Stimulated activated CD4-positive, alpha-beta T cell treated with anti-CD3 and anti-CD28 coated beads, Interleukin-2, amount 100 ng/mL, for 24 hours (primary cell): Measurements from ENCODE around the gene SPDYE4.
"Not testable (repeated sequence)": the region's sequence is repeated elsewhere in the genome, so short reads cannot be mapped to it uniquely, and the experiment has no call there.

Experiments
- DNase-seq, 2 donors: peaks; one replicate each; pipeline ENCODE4 v3.0.0-alpha.2; 2020

The SPDYE4 gene, protein sequence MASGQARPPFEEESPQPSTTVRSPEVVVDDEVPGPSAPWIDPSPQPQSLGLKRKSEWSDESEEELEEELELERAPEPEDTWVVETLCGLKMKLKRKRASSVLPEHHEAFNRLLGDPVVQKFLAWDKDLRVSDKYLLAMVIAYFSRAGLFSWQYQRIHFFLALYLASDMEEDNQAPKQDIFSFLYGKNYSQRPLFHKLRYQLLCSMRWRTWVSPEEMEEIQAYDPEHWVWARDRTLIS

DNA sequence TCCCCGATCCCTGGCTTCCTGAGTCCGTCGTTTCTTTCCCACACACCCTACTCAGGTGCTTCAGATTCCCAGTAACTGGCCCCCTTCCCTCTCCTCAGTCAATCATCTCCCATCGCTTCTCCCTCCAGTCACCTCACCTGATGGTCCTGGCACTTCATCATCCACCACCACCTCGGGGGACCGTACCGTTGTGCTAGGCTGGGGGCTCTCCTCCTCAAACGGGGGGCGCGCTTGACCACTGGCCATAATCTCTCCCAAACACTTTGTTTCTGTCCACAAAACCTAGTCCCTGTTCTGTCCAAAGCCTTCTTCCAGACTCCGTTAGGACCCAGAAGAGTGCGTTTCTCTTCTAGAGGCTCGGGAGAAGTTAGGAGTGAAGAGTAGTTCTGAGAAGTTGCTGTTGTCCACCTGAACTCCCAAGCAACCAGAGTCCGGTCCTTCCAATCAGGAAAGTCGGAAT lies at the start of gene SPDYE4:
TSS of gene SPDYE4 (minus strand) at position 410 of the 460 bp plus-strand sequence. CDS start at position 246, 164 bp downstream.
- no peak for DNase-seq

DNA sequence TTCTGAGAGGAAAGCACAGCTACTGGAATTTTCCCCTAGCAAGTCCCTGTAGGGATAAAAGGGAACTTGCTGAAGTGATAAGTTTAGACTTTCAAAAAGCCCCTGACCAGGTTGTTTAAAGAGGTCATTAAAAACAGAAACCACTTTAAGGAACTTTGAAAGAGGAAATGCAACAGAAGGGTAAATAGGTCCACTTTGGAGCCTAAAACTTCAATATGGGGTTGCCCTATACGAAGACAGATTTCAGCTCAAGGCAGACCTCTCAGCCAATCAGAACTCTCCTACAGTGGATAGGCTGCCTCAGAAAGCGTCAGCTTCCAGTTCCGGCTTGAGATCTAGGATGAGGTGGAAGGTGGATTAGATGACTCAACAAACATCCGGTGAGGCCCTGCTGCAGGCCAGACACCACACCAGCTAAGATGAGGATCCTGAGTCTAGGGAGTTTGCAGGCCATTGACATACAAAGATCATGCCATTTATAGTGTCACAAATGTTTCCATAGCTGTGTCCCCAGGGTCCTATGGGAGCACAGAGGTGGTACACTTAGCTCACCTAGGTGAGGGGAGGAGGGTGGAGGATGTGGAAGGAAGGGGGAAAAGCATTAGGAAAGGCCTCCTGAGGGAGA lies 48.7 kb upstream of the SPDYE4 start:
- no peak for DNase-seq

DNA sequence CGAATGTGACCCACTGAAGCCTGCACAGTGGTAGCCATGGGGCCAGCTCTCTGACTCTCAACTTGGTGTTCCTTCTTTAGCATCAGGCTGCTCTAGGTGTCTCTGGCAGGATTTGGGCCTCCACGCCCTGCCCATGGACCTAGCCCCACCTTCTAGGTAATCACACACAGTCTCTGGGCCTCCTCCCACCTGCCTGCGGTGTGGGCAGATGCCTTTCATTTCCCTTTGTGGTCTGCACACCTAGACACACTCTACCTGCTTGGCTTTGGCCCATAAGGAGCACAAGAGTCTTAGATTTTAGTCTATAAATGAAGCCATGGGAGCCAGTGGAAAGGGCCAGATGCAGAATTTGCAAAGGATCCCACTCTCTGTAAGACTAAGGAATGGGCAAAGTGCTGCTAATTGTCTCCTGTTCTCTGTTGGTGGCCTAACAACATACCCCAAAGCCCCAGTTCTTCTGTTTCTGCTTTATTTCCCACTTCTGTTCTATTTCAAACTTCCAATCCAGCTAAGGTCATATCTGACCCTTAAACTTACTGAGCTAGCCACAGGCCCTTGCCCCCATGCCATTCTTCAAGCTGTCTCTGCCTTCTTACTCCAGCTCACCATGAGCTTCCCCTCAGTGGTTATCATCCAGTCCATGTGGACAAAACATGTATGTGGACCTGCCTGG lies 48.0 kb upstream of the SPDYE4 start:
- no peak for DNase-seq

DNA sequence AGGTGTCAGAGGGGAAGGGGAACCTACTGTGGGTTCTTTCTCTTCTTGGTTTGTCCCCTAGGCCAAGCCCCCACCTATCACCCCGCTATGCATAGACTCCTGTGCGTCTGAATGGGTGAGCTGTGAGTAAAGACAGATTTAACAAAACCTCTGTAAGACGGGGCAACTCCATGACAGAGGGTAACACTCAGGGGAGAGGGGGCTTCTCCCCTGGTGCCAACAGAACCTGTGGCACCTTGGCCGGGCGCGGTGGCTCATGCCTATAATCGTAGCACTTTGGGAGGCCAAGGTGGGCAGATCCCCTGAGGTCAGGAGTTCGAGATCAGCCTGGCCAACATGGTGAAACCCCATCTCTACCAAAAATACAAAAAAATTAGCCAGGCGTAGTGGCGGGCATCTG lies 47.0 kb upstream of the SPDYE4 start:
- not testable (repeated sequence) for DNase-seq

DNA sequence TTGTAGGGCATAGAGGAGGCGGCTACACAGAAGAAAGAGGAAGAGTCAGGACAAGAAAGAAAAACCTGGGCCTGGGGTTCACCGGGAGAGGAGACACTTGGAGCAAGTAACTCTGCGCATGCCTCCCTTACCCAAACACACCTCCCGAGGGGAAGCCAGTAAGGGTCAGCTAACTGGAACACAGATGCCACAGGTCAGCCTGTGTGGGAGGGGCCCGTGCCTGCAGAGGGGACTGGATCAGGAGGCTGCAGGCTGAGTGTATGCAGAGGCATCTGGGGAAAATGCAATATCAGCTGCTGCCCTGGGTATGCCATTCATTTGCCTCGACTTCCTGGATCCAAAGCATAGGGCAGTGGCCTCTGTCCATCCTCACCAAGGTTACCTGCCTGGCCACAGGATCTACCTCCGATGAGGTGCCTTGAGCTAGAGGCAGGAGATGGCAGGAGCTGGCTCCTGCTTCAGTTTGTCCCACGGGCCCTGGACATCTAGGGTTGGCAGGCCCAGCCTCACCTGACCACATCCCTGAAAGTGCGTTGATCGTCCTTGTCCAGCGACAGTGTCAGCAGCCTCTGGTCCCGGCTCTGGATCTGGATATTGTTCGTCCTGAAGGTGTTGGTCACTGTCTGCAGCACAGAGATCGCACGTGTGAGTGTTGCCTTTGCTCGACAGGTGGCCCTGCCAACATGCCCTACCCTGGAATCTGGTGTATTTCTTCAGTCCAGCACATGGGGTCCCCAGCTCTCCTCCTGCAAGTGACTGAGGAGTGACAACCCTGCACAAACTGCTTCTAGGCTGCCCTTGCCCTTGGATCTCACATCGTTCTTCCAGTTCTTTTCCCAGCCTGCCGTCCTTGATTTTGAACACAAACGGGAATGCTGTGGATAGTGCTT lies 45.4 kb upstream of the SPDYE4 start:
- DNase-seq, result no peak

DNA sequence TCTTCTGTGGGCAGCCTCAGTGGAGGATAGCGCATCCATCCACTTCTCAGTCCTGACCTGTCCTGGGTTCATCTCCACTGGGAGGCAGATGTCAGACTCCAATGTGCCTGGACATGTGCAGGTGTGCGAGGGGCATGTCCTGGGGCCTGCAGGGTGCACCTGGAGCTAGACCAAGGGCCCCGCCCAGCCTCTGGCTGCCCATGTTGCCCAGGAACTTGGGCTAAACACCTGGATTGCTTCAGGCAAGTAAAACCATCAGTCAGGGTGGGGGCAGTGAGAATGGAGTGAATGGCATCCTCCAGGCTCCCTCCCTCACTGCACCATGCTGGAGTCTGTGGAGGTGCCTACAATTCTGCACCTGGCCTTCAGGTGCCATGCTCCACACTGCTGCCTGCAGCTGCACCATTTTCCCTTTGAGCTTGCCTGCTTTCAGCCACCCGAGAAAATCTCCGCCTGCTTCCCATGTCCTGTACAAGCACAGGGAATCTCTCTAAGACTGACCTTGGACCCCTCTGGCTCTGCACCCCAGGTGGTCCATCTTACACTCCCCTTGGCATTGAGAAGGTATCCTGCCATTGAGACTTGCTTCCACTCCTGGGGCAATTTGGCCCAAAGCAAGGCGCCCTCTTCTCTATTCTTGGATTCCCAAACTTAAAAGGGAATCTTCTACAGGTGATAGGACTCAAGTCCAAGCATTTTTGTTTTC lies 42.9 kb upstream of the SPDYE4 start:
- DNase-seq, result no peak

DNA sequence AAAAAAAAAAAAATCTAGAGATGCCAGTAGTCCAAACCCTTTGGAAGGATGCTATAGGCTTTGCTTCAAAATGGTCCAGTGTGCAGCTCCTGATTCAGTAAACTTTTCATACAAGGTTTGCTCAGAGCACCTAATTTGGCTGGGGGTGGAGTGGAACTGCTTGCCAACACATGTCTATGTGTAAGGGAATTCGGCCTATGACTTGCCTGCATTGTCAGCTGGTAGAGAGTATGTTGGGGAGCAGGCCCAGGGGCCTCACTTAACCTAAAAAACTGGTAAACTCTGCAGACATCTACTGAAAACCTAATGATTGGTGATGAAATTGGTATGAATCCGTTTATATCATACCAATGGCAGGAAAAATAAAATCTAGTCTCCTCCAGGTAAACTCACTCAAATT lies 42.3 kb upstream of the SPDYE4 start:
- DNase-seq, result no peak

DNA sequence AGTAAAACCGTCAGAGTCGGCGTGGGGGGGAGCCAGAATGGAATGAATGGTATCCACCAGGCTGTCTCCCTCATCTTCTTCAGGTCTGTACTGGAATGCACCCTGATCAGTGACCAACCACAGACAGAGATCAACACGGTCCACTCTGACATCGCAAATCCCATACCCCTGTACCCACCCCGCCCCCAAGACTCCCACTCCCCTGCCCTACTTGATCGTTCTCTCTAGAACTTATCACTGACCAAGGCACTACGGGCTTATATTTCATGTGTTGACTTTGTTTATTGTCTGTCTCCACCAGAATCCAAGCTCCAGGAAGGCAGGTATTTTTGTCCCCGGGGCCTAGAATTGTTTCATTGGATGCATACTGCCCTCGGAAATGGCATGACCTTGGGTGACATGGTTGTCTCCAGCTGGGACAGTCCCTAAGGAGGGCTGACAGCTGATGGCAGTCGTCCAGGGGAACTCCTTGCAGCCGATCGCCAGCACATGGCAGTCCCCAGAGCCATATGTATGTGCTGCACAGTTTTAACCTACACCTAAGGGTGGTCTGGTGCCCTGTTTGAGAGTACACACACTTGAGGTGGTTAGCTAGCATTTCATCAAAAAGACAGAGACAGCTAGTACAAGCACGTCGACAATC lies 41.3 kb upstream of the SPDYE4 start:
- DNase-seq, result no peak

DNA sequence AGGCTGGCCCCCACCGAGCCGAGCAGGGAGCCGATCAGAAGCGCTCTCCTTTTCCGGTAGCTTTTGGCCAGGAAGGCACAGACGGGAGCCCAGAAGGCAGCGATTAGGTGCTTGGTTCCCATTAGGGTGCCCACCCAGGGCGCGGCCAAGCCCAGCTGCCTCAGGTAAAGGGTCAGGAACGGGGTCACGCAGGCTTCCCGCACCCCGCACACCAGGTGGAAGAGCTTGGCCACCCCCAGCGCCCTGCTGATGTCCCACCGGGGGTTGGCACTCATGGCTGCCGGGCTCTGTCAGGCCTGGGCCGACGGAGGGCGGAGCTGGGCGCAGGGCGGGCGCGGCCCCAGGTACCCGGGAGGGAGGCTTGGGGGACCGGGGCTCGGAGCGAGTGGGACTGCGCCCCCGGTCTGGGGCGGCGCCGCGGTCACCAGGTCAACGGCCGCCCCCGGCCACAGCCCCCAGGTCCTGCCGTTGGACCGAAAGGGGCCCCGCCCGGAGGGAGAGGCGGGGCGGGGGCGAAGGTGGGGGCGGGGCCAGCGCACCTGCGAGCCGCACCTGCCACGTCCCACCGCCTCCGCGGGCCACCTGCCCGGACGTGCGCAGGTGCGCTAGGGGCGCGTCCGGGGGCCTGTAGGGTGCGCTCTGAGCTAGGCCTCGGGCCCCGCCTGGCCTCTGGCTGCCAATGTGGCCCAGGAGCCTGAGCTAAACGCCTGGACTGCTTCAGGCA lies 40.7 kb upstream of the SPDYE4 start, which contains the start of gene MFSD6L:
TSS of gene MFSD6L (minus strand) at position 520 of the 724 bp plus-strand sequence. CDS start at position 275, 245 bp downstream.
- no peak for DNase-seq

DNA sequence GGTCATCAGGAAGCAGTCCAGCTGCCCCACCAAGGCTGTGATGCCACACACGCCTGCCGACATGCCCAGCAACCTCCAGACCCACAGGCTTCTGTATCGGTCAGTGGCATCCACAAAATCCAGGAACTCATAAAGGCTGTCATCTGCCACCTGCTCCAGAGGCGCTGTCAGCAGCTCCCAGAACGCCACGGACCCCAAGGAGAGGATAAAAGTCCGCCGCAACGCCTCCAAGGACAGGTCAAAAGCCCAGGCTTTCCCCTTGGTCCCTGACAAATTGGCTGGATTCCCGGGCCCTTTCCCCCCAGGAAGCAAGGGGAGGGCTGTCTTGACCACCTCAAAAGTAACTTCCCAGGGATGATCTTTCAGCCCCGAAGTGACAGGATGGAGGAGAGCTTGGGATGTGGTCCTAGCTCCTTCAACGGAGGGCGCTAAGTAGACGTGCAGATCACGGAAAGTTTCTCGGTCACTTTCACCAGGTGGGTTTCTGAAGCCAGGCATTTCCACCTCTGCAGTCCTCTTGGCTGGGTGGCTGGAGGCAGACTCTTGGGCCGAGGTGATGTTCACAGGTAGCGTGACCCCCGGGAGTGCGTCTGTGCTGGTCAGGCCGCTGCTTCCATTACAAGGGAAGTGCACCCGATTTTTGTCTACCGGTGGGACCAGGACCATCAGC lies 40.0 kb upstream of the SPDYE4 start:
- no peak for DNase-seq

DNA sequence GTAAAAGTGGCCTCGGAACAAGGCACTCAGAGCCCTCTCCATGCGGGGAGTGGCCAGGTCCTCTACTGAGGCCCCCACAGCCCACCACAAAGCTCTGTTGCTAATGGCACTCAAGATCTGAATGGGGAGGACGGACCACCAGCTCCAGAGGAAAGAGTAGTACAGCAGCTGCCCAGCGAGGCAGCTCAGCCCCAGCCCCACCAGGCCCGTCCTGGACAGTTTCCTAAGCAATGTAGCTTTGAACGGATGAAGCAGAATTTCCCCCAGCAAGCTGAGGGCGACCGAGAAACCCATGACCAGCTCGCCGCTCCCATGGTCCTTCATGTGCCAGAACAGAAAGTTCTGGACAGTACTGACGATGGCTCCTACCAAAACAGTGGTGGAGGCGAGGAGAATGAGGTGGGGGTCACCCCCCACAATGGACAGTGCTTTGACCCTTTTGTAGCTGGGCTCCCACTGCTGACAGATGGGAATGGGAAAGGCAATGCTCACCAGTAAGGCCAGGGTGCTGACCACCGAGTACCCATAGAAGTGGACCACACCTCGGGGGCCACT lies 39.4 kb upstream of the SPDYE4 start:
- no peak for DNase-seq

DNA sequence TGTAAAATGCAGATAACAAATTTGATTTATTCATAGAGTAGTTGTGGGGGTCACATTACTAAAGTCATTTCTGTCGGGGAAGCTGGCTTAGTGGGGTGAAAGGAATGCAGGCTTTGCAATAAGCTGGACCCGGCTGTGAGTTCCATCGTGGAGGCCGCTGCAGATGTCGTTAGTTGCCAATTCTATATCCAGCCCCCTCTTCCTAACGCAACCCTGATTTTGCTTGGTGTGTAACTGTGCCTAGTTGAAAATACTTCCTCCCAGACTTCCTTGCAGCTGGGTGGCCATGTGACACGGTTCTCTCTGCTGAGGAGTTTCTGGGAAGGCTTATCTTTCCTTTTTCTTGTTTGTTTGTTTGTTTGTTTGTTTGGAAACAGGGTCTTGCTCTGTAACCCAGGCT lies 36.3 kb upstream of the SPDYE4 start:
- DNase-seq, result no peak

DNA sequence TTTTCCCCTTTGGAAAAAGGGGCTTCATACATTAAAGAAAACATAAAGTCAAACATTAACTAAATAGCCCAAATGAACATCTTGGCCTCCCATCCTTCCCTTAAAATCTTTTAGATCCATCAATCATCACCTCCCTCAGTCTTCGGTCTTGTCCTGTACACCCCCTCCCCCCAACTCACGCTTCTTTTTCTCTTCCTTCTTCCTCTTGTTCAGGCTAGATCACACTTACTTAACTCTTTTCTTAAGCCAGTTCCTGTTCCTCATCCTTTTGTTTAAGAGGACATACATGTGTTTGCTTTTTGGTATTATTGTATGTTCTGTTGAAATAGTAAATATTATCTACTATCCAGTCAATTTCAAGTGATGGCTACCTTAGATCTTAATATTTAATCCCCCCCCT lies 35.3 kb upstream of the SPDYE4 start:
- DNase-seq, result no peak

DNA sequence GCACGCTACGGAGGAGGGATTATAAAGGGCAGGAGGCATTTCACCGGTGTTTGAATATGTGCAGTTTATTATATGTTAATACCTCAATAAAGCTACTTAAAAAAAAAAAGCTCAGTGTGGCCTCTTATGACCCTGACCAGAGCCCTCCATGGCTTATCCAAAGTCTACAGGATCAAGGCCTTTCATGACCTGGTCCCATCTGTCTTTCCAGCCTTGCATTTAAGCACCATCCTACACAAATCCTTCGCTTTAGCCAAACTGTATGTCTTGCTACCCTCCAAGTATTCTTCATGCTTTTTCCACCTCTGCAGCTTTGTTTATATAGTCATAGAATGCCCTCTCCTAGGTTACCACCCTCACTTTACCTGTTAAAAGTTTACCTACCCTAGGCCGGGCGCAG lies 34.3 kb upstream of the SPDYE4 start:
- no peak for DNase-seq

DNA sequence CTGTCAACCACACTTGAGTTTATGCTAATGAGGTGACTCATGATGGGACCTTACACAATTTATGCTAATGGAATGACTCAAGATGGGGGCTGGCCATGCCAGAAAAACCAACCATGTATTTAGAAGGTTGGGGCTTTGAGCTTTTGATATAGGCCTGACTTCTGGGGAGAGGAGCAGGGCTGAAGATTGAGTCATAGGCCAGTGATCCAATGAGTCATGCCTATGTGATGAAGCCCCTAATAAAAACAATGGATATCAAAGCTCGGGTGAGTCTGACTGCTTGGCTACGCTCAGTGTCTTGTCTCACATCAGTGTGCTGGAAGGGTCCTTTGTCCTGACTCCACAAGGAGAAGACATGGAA lies 33.5 kb upstream of the SPDYE4 start:
- DNase-seq, result no peak

DNA sequence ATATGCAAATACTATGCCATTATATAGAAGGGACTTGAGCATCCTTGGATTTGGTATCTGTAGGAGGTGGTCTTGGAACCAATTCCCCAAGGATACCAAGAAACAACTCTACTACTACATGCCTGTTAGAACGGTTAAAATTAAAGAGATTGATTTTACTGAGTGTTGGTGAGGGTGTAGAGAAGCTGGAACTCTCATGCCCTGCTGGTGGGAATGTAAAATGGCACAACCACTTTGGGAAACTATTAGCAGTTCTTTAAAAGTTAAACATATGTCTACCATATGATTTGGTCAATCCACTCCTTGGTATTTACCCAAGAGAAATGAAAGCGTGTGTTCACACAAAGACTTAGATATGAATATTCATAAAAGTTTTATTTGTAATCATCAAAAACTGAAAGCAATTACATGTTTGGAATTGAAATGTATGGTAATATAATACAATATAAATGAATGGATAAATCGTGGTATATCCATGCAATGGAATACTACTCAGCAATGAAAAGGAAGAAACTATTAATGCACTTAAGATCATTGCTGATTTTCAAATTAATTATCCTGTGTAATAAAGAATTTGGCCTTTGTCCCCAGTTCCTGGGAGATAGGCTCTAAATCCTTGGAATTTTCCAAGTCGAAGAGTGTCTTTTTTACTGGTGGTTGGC lies 33.0 kb upstream of the SPDYE4 start:
- no peak for DNase-seq

DNA sequence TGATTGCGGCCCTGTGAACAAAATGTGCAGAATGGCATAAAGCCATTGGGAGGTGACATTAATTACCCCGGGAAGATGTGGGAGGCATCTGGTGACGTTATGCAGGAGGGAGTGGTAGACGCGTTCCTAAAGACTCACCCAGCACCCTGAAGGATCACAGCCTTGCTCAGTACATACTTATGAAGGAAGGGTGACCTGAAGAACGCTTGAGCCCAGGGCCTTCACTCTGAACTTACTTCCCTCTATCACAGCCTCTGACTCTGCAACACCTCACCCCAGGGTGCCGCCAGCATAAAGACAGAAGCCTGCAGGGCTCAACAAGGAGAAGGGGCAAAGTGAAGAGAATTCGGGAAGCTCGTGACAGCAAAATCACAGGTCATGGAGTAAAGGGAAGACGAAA lies 31.4 kb upstream of the SPDYE4 start:
- no peak for DNase-seq

DNA sequence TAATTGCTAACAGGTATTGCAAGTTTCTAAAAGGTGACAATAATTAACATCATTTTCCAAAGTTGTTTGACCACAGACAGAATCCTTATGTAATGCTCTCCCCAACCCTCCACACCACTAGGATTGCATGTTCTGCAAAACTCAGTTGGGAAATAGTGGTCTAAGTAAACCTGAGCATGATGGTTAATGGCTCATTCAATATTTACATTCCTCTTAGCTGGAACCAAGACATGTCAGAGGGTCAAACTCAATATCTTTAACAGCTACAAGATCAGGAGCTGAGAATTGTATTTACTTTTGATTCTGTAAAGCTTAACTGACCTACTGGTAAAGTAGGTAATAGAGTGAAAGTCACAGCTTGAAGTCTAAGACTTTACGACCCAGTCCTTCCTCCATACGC lies 30.7 kb upstream of the SPDYE4 start:
- no peak for DNase-seq

DNA sequence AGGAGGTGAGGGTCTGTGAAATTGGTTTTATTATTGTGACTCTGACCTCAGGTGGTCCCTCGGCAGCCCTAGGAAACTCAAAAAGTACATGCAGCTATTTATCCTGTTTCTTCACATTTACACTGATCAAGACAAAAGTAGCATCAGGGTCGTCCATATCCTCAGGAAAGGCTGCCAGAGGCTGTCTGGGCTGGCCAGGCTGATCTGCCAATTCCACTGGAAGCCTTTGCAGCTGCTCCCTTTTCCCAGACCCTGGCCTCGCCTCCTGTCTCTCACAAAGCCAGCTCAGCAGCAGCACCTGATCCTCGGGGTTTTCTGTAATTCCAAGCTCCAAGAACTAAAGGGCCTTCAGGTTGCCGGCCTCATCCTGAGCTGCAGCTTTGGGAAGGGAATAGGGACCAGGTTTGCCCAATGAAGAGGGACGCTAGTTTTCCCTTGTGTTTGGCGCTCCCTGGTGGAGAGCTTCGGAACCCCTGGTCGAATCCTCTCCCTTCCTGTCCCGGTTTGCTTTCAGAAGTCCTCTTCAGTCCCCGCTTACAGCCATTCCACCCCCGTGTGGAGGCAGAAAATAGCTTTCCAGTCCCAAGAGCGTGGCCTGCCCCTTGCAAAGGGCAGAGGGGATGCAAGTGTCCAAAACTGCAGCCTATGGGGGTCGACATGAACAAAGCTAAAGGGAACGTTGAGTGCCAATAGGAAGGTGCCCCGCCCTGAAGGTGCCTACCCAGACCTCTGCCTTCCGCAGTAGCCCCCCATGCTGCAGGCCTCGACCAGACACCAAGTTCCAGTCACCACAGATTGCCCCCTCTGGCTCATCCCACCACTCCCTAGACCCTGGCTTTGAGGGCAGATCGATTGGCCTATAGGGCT lies 27.4 kb upstream of the SPDYE4 start:
- DNase-seq, result peak; percentile 76 to 81
